Measurements from ENCODE around the gene BCL7B.

GRCh38 chr7:73557108-73557396 is 438 bp downstream of the BCL7B start:
- TF ChIP-seq CTCF (IDR thresholded peaks at IDR 0.05) (no peak), POLR2A (IDR thresholded peaks at IDR 0.05) (no peak)

Data from ovary (tissue), 3 donors.